GM15510 (cell line): ENCODE measurements around the gene CDKN2AIP.

Source experiments
- POLR2A ChIP-seq: IDR thresholded peaks from 3 replicates; pipeline ENCODE4 v1.6.1; 2011; ENCODE audit warnings: borderline replicate concordance; ENCODE audit not compliant: insufficient read length; ENCODE audit errors: extremely low read depth

The CDKN2AIP gene

GRCh38 chr4:183468210-183469095 is 24.0 kb downstream of the CDKN2AIP start:
- no peak for TF ChIP-seq POLR2A

GRCh38 chr4:183469285-183469684 is 24.8 kb downstream of the CDKN2AIP start:
- TF ChIP-seq POLR2A = no peak

- no peak for TF ChIP-seq POLR2A
Measured at GRCh38 chr4:183469936-183470335, 25.5 kb downstream of the CDKN2AIP start.

DNA sequence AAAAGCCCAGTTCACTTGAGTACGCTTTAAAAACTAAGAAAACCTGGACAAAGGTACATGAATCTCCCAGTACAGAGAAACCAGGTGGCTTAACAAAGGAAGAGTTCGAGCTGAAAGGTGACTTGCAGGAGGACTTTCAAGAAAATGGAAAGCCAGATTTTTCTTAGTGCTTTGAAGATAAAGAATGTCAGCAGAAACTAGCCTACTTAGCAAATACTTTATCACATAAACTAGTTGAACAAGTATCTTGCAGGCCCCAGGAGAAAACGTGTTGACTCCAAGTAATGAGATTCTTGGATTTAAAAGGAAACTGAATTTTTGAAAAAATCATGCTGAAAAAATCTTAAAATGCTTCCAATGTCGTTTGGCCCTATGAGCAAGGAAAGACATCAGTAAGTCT is 26.4 kb downstream of the CDKN2AIP start:
- no peak for TF ChIP-seq POLR2A

- no peak for TF ChIP-seq POLR2A
Measured at GRCh38 chr4:183471946-183472708, 27.7 kb downstream of the CDKN2AIP start.

DNA sequence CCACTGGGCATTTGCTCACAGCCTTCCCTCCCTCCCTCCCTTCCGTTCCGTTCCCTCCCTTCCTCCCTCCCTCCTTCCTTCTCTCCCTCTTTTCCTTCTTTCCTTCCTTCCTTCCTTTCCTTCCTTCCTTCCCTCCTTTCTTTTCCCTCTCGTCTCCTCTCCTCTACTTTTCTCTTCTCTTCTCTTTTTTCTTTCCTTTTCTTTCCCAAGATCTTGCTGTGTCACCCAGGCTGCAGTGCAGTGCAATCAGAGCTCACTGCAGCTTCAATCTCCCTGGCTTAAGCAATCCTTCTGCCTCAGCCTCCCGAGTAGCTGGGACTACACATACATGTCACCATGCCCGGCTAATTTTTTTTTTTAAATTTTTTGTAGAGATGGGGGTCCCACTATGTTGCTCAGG is 33.7 kb downstream of the CDKN2AIP start:
- TF ChIP-seq POLR2A = no peak

DNA sequence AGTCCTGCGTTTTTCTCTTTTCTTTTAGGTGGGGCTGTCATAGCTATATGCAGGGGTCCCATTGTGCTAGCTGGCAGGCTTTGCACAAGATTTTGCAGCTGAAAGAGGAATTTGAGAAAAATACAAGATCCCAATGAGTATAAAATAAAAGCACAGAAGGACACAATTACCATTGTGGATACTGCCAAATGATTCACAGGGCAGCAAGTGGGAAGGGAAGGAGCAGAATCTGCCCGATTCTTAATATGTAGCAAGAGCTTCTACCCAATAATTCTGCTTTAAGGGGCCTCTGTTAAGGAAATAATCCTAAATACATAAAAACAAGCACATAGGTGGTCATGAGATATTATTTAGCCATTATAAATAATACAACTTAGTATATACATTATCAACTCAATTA is 34.5 kb downstream of the CDKN2AIP start:
- no peak for TF ChIP-seq POLR2A

- no peak for TF ChIP-seq POLR2A
Measured at GRCh38 chr4:183483997-183484396, 39.6 kb downstream of the CDKN2AIP start.

DNA sequence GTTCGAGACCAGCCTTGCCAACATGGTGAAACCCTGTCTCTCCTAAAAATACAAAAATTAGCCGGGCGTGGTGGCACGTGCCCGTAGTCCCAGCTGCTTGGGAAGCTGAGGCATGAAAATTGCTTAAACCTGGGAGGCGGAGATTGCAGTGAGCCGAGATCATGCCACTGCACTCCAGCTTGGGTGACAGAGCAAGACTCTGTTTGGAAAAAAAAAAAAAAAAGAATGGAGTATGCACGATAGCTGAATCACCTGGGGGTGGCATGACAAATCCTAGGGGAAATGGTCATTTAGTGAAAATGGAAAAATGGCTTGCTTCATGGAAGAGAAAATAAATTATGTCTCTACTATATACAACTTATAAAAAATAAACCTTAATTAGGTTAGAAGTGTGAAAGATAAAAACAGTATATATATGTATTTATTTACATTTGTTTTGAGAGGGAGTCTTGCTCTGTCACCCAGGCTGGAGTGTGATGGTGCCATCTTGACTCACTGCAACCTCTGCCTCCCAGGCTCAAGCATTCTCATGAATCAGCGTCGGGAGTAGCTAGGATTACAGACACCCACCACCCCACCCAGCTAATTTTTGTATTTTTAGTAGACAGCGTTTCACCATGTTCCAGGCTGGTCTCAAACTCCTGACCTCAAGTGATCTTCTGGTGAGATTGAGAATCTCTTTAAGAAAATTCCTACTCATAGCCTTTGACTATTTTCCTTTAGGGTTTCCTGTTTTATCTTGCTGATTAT is 41.1 kb downstream of the CDKN2AIP start:
- TF ChIP-seq POLR2A = no peak

DNA sequence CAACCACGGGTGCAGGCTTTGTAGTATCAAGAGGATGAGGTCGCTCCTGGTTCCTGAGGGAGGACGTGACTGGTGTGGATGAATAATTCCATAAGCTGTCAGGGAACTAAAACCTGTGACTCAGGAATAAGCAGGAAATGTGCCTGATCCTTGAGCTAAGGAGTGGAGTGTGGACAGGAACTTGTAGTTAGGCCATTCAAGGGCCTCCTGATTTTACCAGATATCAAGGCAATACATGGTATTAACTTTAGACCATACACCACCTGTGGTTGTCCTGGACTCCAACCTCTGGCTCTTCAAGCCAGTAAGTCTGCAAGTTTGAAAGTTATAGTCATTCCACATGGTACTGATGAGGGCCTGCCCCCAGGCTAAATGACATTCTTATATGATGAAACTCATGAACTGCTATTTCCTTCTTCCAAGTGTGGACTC is 48.4 kb downstream of the CDKN2AIP start:
- TF ChIP-seq POLR2A = no peak

DNA sequence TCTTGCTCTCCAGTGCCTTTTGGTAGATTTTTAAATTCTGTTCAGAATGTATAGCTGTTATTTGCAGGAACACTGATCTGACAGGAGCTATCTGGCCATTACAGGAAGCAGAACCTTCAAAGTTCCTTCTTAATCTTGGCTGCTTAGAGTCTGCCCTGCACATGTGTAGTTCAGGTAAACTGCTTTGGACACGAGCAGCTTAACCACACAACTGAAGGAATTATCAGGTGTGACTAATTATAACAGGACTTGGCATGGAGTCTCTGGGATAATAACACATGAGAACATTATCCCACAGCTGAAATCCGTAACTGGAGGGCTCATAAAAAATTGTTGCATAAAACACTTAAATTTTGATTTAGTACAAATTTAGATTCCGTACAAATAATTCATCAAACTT is 48.8 kb downstream of the CDKN2AIP start:
- TF ChIP-seq POLR2A = no peak

DNA sequence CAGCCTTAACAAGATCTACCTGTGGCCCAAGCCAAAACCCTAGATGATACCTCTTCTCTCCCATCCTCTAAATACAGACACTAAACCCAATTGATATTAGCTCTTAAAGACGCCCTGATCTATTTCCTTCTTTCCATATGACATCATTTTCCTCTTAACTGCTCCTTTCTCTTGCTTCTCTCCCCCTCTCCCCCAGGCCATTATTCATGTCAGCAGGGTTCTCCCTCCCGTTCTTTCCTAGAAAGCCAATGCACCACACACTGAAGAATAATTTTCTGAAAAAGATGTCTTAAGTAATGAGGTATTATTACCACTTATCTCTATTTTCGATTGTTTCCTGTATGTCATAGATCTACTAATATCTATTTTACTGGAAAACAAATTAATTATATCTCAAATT is 50.7 kb downstream of the CDKN2AIP start:
- no peak for TF ChIP-seq POLR2A
